IMR-90 (cell line): ENCODE results near the gene USP32.

ENCODE experiments used
- BHLHE40 ChIP-seq: fragments of 150-350 bp; IDR thresholded peaks from 2 replicates; pipeline ENCODE4 v1.6.1; 2016; ENCODE audit warnings: mild to moderate bottlenecking, low read depth, low read length
- CEBPB ChIP-seq: IDR thresholded peaks from 2 replicates; pipeline ENCODE4 v1.6.1; 2012; ENCODE audit warnings: low read depth, low read length, improper control_type of control experiment
- MAFK ChIP-seq: IDR thresholded peaks from 2 replicates; pipeline ENCODE4 v1.6.1; 2012; ENCODE audit warnings: low read depth, low read length, improper control_type of control experiment
- NFE2L2 ChIP-seq: fragments of 150-350 bp; IDR thresholded peaks from 2 replicates; pipeline ENCODE4 v1.6.1; 2016; ENCODE audit warnings: low read depth, mild to moderate bottlenecking, low read length
- POLR2A ChIP-seq: IDR thresholded peaks from 2 replicates; pipeline ENCODE4 v1.6.1; 2012; ENCODE audit warnings: mild to moderate bottlenecking, low read depth, low read length
- RAD21 ChIP-seq: IDR thresholded peaks from 2 replicates; pipeline ENCODE4 v1.6.1; 2012; ENCODE audit warnings: low read length, improper control_type of control experiment
- RCOR1 ChIP-seq: IDR thresholded peaks from 2 replicates; pipeline ENCODE4 v1.6.1; 2012; ENCODE audit warnings: mild to moderate bottlenecking, low read length, improper control_type of control experiment; ENCODE audit not compliant: insufficient replicate concordance
- TF ChIP-seq, protein P1 (sequence below): conservative IDR thresholded peaks from 2 replicates; pipeline ENCODE4 v1.5.1; 2012; ENCODE audit warnings: mild to moderate bottlenecking, low read depth, low read length, improper control_type of control experiment
- TF ChIP-seq, protein P2 (sequence below): fragments of 150-350 bp; IDR thresholded peaks from 2 replicates; pipeline ENCODE4 v1.6.1; 2017; ENCODE audit warnings: mild to moderate bottlenecking, antibody characterized with exemption, low read length, low read depth

DNA sequence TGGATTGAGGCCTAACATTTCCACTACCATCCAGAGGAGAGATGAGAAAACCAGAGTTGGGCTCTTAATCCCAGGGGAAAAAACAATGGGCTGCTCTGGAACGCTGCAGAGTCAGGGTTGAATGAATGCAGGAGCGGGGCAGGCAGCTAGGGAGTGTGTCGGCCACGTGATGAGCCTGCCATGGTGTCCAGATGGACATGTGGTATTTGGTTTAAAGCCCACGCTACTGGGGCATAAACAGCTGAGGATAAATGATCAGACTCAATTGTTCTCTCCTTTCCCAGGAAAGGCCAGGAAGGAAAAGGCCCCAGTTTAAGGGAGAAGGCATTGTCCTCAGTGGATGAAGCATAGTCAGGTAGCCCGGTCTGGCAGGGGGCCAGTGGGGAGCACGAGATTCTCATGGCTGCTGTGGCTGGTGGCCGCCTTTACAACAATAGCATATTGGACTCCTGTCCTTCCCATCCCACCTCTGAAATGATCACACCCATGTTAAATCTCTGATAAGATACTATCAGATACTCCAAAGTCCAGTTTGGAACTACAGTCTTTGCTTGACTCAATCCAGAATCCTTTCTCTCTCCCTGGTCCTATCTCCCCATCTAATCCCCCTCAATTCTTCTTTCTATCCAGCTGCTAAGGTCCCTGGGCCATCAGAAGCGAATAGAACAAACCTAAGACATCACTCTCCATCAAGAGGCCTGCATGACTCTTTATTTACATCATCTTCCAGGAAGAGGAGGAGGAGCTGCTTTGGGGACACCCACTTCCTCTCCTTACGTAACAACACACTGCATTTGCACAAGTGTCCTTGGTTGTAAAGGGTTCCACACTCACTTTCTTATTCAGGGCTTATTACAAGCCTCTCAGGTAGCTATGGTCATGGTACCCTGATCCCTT lies 221.8 kb downstream of the USP32 start:
- TF ChIP-seq, protein P1, sequence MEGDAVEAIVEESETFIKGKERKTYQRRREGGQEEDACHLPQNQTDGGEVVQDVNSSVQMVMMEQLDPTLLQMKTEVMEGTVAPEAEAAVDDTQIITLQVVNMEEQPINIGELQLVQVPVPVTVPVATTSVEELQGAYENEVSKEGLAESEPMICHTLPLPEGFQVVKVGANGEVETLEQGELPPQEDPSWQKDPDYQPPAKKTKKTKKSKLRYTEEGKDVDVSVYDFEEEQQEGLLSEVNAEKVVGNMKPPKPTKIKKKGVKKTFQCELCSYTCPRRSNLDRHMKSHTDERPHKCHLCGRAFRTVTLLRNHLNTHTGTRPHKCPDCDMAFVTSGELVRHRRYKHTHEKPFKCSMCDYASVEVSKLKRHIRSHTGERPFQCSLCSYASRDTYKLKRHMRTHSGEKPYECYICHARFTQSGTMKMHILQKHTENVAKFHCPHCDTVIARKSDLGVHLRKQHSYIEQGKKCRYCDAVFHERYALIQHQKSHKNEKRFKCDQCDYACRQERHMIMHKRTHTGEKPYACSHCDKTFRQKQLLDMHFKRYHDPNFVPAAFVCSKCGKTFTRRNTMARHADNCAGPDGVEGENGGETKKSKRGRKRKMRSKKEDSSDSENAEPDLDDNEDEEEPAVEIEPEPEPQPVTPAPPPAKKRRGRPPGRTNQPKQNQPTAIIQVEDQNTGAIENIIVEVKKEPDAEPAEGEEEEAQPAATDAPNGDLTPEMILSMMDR = no peak
- no peak for TF ChIP-seq POLR2A
- TF ChIP-seq, protein P2, sequence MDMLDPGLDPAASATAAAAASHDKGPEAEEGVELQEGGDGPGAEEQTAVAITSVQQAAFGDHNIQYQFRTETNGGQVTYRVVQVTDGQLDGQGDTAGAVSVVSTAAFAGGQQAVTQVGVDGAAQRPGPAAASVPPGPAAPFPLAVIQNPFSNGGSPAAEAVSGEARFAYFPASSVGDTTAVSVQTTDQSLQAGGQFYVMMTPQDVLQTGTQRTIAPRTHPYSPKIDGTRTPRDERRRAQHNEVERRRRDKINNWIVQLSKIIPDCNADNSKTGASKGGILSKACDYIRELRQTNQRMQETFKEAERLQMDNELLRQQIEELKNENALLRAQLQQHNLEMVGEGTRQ = no peak
- no peak for TF ChIP-seq RAD21
- peak; percentile 78 for TF ChIP-seq CEBPB
- no peak for TF ChIP-seq BHLHE40
- TF ChIP-seq RCOR1 = no peak
- no peak for TF ChIP-seq NFE2L2
- TF ChIP-seq MAFK = no peak
